ENCODE measurements around the gene CALML4. TPM values are rescaled to one million over a fixed set of nuclear protein-coding genes. Genes with fewer than 3 reads are reported as not detected.
A peak's percentile ranks its signal among the peaks of the same experiment; 100 is the strongest.

CALML4 gene
- total RNA-seq, 1 donor = 2.2 TPM

- H3K79me2 ChIP-seq (ENCODE audit: insufficient read depth, low read length) = peaks cover 15% of the 10 kb centered on the region
- H3K4me2 ChIP-seq (ENCODE audit: insufficient read depth, low read length) = peak overlapping the region; percentile 37
Observed at GRCh38 chr15:68149059-68149458, 56.1 kb downstream of the CALML4 start.

GRCh38 chr15:68148039-68148438, 57.1 kb downstream of the CALML4 start:
- no peak for TF ChIP-seq CTCF (IDR thresholded peaks at IDR 0.05; ENCODE audit: extremely low read depth, low read depth, low read length)
- no peak overlapping the region for H3K4me3 ChIP-seq (ENCODE audit: insufficient read depth, low read length)

More at GRCh38 chr15:68149059-68149458, 56.1 kb downstream of the CALML4 start:
- no peak for DNase-seq (ENCODE audit: insufficient read length, low spot score, missing footprints)
- Histone ChIP-seq H3K9me3 (ENCODE audit: low read depth, low read length) (no peaks in the 10 kb centered on the region), H4K20me1 (ENCODE audit: insufficient read depth, low read length) (no peaks in the 10 kb centered on the region), H2AFZ (ENCODE audit: low read length) (no peak overlapping the region), H3K4me1 (ENCODE audit: insufficient read depth, low read length) (peaks cover 29% of the 10 kb centered on the region), H3K36me3 (ENCODE audit: insufficient read depth, low read length) (peaks cover 6% of the 10 kb centered on the region), H3K27ac (ENCODE audit: low read depth, low read length) (peak overlapping the region; percentile 19), H3K27me3 (ENCODE audit: insufficient read depth, low read length) (no peaks in the 10 kb centered on the region), H3K4me3 (ENCODE audit: insufficient read depth, low read length) (no peak overlapping the region)
- no peak for TF ChIP-seq CTCF (IDR thresholded peaks at IDR 0.05; ENCODE audit: extremely low read depth, low read depth, low read length)

GRCh38 chr15:68145706-68146105, 59.4 kb downstream of the CALML4 start:
- Histone ChIP-seq H3K27me3 (ENCODE audit: insufficient read depth, low read length) (no peaks in the 10 kb centered on the region), H3K36me3 (ENCODE audit: insufficient read depth, low read length) (peaks cover 6% of the 10 kb centered on the region), H3K4me1 (ENCODE audit: insufficient read depth, low read length) (peaks cover 24% of the 10 kb centered on the region), H3K9me3 (ENCODE audit: low read depth, low read length) (no peaks in the 10 kb centered on the region), H3K27ac (ENCODE audit: low read depth, low read length) (no peak overlapping the region), H3K79me2 (ENCODE audit: insufficient read depth, low read length) (peaks cover 19% of the 10 kb centered on the region), H2AFZ (ENCODE audit: low read length) (no peak overlapping the region), H3K4me2 (ENCODE audit: insufficient read depth, low read length) (no peak overlapping the region), H3K4me3 (ENCODE audit: insufficient read depth, low read length) (no peak overlapping the region), H4K20me1 (ENCODE audit: insufficient read depth, low read length) (no peaks in the 10 kb centered on the region)
- DNase-seq (ENCODE audit: insufficient read length, low spot score, missing footprints) = no peak
- TF ChIP-seq CTCF (IDR thresholded peaks at IDR 0.05; ENCODE audit: extremely low read depth, low read depth, low read length) = no peak

More at GRCh38 chr15:68148039-68148438, 57.1 kb downstream of the CALML4 start:
- Histone ChIP-seq H3K36me3 (ENCODE audit: insufficient read depth, low read length) (peaks cover 6% of the 10 kb centered on the region), H3K79me2 (ENCODE audit: insufficient read depth, low read length) (peaks cover 17% of the 10 kb centered on the region), H3K9me3 (ENCODE audit: low read depth, low read length) (no peaks in the 10 kb centered on the region), H4K20me1 (ENCODE audit: insufficient read depth, low read length) (no peaks in the 10 kb centered on the region), H3K27me3 (ENCODE audit: insufficient read depth, low read length) (no peaks in the 10 kb centered on the region), H3K27ac (ENCODE audit: low read depth, low read length) (peak overlapping the region; percentile 16), H3K4me1 (ENCODE audit: insufficient read depth, low read length) (peaks cover 29% of the 10 kb centered on the region), H2AFZ (ENCODE audit: low read length) (no peak overlapping the region), H3K4me2 (ENCODE audit: insufficient read depth, low read length) (no peak overlapping the region)
- no peak for DNase-seq (ENCODE audit: insufficient read length, low spot score, missing footprints)

GRCh38 chr15:68143785-68144184, 61.3 kb downstream of the CALML4 start:
- no peak for DNase-seq (ENCODE audit: insufficient read length, low spot score, missing footprints)
- no peak overlapping the region for H3K27ac ChIP-seq (ENCODE audit: low read depth, low read length)
- peaks cover 18% of the 10 kb centered on the region for H3K4me1 ChIP-seq (ENCODE audit: insufficient read depth, low read length)
- H2AFZ ChIP-seq (ENCODE audit: low read length) = no peak overlapping the region
- no peak overlapping the region for H3K4me3 ChIP-seq (ENCODE audit: insufficient read depth, low read length)
- H4K20me1 ChIP-seq (ENCODE audit: insufficient read depth, low read length) = no peaks in the 10 kb centered on the region
- peaks cover 24% of the 10 kb centered on the region for H3K79me2 ChIP-seq (ENCODE audit: insufficient read depth, low read length)
- TF ChIP-seq CTCF (IDR thresholded peaks at IDR 0.05; ENCODE audit: extremely low read depth, low read depth, low read length) = no peak
- H3K4me2 ChIP-seq (ENCODE audit: insufficient read depth, low read length) = no peak overlapping the region
- no peaks in the 10 kb centered on the region for H3K27me3 ChIP-seq (ENCODE audit: insufficient read depth, low read length)
- H3K36me3 ChIP-seq (ENCODE audit: insufficient read depth, low read length) = peaks cover 6% of the 10 kb centered on the region
- H3K9me3 ChIP-seq (ENCODE audit: low read depth, low read length) = no peaks in the 10 kb centered on the region
